Smooth muscle cell of bladder (primary cell): ENCODE results near the gene PRADC1. TPM values are rescaled to one million over a fixed set of nuclear protein-coding genes. Genes with fewer than 3 reads are reported as not detected.

Experiments
- total RNA-seq: library from RNA; depleted of rRNA; stranded (reverse); fragments of >200 nt; gene quantifications from 2 replicates; pipeline ENCODE4 v1.2.3, GENCODE V29; 2014

The PRADC1 gene
- 10.9 and 11.5 TPM in 2 replicates for total RNA-seq

DNA sequence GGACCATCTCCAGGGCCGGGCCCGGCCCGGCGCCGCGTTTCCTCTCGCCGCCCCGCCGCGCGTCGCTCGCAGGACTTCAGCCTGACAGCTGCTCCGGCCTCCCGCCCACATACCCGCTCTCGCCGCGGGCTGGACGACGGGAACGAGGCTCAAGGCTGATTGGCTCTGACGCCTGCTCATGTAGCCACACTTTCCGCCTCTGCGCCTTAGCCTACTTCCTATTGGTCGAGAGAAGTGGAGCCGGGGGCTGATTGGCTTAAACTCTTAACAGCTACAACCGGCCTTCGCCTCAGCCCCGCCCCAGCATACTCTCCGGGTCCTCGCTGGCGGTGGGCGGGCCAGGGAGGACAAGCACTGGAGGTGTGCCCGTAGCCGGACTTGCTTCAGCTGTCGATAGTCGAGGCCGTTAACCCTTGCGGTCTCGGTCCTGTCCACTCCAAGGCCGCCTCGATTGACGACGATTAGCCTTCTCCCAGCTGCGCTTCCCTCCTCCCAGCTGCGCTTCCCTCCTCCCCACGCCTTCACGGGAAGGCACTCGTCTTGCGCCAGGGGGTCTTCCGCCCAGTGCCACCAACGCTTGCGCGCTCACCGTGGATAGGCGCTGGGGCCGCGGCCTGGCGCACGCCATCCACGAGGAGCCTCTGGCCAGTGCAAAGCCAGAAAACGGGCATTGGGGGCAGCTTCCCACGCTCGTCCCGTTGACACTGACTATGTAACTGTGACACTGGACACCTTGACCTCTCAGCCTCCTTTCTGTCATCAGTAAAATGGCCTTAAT, at the start of gene PRADC1:
Gene PRADC1 (minus strand): TSS at position 86 of the 778 bp plus-strand sequence. CDS start 79 bp downstream, at position 7.

DNA sequence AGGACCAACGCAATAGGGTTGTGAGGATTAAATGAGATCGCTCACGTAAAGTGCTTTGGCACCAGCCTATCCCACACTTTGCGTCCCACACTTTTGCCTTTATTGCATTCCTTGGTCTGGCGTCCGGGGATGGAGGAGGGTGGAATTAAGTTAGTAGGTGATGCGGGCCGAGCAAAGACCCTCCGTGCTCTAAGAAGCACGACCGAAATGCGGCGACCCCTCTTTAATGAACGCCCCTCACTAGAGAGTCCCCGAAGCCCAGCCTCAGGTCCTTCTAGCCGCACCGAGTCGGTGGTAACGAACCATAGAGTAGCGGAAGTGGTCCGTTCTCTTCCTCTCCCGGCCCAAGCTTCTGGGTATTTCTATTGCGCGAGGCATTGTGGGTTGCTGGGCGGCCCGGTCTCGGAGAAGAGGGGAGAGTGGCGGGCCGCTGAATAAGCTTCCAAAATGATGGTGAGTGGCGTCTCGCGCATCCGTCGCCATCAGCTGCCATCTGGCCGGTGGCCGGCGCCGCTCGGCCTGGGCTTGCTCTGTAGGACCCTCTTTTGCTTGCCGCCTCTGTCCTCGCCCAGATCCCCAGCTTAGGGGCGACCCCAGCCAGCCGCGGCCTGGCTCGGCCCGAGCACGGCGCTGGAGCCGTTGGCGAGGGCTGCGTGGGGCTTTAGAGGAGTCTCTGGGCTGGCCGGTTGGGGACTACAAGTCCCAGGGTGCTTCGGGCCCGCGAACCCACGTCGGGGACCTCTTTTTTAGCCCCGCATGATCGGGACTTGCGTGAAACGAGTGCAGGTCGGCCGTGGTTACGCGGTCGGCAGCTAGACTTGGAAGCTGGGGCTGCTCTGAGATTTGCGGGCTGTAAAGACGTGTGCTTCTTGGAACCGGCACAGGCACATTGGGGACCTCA, 1.1 kb upstream of the PRADC1 start, which contains the start of gene CCT7:
Gene CCT7 (plus strand): TSS at position 377 of the 901 bp plus-strand sequence. CDS start 71 bp downstream, at position 448.

DNA sequence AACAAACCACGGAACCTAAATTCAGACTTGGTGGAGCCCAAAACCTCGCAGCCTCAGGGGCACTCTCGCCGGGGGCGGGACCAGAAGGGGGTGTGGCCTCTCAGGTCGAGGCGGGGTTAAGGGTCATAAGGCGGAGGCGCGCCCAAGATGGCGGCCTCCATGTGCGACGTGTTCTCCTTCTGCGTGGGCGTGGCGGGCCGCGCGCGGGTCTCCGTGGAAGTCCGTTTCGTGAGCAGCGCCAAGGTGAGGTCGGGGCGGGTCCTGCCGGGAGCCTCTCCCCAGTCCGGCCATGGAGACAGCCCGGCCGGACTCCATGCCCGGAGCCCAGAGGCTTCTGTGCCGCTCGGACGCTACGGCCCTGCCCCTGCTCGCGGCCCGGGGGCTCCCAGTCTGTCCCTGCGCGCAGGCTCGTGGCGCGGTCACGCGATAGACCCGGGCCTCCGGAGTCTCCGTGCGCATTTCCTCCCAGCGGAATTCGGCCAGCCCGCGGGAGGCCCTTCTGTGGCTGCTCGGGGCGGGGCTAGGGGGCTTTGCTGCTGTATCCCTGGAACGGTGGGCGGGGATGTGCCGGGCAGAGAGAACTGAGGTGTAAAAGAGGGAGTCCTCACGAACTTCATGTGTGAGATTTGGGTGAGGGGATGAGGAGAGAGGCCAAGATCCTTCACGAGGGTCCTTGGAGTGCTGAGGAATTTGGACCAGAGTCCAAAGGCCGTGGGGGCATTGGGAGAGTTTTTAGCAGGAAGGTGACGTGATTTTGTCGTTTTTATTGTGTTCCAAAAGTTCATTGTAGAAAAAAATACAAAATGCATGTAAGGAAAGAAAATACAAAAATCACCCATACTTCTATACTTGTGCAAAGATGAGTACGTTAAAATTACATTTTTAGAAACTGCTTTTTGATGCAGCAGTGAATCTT, 18.7 kb downstream of the PRADC1 start, which contains the start of gene SMYD5:
Gene SMYD5 (plus strand): TSS at position 126 of the 916 bp plus-strand sequence. CDS start 22 bp downstream, at position 148.

DNA sequence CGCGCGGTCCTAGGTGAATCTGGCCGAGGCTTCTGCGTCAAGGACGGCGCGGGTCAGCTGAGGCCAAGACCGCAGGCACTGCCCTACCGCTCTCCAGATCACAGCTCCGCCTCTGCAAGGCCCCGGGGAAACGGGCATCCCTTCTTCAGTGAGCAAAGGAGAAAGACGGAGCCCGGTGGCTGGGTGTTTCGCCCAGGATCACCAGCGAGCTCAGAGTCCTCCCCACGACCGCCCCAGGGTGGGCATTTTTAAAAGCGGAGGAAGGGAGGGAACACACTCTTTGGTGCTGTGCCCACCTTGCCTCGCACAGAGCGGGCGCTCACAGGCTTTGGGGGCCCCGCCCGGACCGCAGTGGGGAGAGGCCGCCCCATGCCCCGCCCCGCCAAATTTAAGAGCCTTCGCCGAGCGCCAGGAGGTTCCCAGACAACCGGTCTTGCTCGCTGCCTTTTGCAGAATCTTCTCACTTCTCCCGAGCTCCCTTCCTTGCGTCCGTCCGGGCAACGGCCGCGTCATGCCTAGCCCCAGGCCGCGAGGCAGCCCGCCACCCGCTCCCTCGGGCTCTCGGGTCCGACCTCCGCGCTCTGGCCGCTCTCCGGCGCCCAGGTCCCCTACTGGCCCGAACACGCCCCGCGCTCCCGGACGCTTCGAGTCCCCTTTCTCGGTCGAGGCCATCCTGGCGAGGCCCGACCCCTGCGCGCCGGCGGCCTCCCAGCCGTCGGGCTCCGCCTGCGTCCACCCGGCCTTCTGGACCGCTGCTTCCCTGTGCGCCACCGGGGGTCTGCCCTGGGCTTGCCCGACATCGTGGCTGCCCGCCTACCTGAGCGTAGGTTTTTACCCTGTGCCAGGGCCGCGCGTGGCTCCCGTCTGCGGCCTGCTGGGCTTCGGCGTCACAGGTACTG, 30.6 kb downstream of the PRADC1 start, which contains the start of gene NOTO:
Gene NOTO (plus strand): TSS at position 419 of the 899 bp plus-strand sequence. CDS start 93 bp downstream, at position 512.

Other genes starting within 250 kb of the PRADC1 start
- gene SFXN5, start 161.5 kb downstream of the PRADC1 start, total RNA-seq: 8.4 and 10.2 TPM in 2 replicates
- gene RAB11FIP5, start 120.3 kb downstream of the PRADC1 start, total RNA-seq: 17.6 and 27.8 TPM in 2 replicates
- gene NOTO, start 30.7 kb downstream of the PRADC1 start, total RNA-seq: not detected in 2 replicates
- 12.7 and 17.1 TPM in 2 replicates for gene SMYD5, start 19.0 kb downstream of the PRADC1 start, total RNA-seq
- gene CCT7, start 1.1 kb upstream of the PRADC1 start, total RNA-seq: 312 and 317 TPM in 2 replicates
- 1.1 and 1.6 TPM in 2 replicates for gene FBXO41, start 51.2 kb upstream of the PRADC1 start, total RNA-seq
- not detected in 2 replicates for gene EGR4, start 60.3 kb upstream of the PRADC1 start, total RNA-seq
- gene ALMS1, start 152.6 kb upstream of the PRADC1 start, total RNA-seq: 10.7 and 14.1 TPM in 2 replicates